GM18951 (cell line): ENCODE measurements around the gene ABCF2.

Experiments used
- POLR2A ChIP-seq: IDR thresholded peaks from 4 replicates; pipeline ENCODE4 v1.6.1; 2011; ENCODE audit warnings: mild to moderate bottlenecking; ENCODE audit not compliant: insufficient read length, insufficient read depth; ENCODE audit errors: extremely low read depth
- in situ Hi-C: fragments of 300-500 bp; cut with MboI; formaldehyde crosslinking; loops from one replicate; pipeline ENCODE4 v1.12.0; 2022; ENCODE audit warnings: low sequenced_read_pairs, mixed read lengths, inconsistent platforms; ENCODE audit not compliant: unreplicated experiment

ABCF2 gene

DNA sequence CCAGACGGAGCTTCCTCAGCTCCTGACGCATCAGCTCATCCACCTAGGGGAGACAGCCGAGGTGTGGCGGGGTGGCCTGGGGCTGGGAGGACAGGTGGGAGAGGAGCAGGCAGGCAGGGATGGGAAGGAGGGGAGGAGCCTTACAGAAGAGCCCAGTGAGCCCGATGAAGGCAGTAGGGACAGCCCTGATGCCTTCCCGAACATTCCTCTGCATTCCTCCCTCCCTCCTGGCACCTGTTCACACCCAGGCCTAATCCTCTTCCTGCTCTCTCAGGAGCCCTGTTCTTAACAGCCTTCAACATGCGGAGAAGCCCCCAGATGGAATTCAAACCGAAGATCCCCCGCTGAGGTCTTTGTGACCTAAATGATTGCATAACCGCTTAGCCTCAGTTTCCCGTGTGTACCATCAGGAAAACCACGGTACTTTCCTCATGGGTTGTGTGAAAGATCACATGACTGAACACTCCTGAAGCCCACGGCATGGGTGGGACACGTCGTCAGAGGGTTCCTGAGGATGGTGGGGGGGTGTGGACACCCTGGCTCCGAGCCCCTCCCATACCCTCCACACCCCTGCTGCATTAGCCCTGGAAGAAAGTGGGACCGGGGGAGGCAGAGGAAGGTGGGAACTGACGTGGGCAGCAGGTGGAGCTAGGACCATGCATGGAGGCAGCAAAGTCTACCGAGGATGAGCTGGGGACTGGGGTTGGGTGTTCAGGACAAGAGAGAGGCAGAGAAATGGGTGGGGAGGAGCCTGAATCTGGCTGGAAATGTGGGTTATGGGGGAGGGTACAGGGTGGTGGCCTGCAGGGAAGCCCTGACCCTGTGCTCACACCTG is 31.2 kb downstream of the ABCF2 start:
- in situ Hi-C loops = no loop called here
- no peak for TF ChIP-seq POLR2A

DNA sequence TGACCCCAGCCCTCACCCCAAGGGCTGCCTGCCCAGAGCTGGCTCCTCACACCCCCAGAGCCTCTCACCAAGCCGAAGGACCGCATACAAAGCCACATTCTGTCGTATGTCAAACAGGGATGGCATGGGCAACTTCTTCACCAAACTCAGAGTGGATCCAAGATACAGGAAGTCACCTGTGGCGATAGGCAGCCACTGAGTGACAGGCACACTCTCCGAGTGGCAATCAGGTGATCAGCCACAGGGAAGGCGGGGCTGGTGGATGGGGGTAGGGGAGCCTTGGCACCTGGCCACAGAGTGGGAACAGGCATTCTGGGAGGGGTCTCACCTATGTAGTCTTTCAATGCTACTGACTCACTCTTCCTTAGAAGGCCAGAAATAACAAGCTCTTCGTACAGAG is 32.8 kb downstream of the ABCF2 start:
- in situ Hi-C loops = no loop called here
- no peak for TF ChIP-seq POLR2A

DNA sequence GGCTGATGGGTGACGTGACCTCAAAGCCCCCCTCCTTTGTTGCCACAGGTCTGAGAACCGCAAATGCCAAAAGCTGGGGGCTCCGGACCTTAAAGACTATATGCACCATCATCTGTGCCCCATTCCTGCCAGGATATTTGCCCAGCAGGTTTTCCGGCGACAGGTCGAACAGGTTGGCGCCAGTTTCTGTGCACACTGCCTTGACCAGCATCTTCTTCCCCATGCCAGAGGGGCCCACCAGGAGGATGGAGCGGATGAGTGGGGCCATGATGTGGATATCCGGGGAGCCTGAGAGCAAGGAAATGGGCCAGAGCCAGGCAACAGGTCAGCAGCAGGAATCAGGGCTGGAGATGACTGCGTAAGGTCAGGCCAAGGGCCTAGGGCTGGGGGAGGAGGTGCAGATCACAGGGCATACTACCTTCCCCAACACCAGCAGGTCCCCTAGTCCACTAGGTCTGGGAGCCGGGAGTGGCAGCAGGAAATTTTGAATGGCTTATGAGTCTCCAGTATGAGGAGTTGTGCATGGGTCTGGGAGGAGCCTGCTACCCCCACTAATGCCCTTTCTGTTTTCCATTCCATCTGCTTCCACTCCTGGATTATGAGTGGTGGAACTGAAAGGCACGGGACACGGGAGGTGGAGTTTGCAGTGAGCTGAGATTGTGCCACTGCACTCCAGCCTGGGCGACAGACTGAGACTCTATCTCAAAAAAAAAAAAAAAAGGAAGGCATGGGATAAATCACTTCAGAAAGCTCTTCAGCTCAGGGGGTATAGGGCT is 33.6 kb downstream of the ABCF2 start:
- TF ChIP-seq POLR2A = no peak
- in situ Hi-C loops = no loop called here

DNA sequence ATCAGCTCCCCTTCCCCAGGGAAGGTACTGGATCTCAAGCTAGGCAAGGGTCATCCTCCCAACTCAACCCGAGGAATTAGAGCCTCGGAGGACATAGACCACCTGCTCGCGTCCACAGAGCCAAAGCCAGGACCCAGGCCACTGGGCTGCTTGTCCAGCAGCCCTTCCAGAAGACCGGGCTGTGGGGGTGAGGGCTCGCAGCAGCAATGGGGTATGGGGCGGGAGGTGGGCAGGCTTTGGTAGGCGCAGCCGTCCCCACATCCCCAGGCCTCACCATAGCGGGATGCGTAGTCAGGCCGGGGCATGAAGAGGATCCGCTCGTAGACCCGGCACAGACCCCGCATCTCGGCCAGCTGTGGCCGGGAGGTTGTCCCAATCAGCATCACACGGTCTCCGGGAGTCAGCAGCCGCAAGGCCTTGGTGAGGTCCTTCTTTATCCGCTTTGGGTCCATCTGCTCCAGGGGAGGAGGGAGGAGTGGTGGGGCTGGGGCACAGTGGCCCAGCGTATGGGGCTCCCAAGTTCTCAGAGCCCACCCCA is 34.9 kb downstream of the ABCF2 start:
- TF ChIP-seq POLR2A = no peak
- in situ Hi-C loops = no loop called here

DNA sequence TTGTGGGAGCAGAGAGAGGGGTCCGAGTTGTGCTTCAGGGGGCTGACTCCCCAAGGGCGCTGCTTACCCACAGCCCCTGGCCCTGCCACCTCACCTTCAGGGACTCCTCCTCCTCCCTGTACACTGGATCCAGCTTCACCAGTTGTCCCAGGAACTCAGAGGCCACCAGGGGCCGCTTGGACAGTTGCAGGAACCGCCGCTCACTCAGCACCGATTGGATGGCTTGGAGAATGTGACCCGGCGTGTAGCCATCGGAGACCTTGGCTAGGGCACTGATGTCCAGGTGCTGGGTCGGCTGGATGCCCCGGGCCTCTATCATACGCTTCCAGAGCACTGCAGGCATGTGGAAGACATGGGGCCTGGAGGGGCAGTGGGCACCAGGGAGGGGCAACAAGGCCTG is 35.5 kb downstream of the ABCF2 start:
- in situ Hi-C loops = no loop called here
- no peak for TF ChIP-seq POLR2A

DNA sequence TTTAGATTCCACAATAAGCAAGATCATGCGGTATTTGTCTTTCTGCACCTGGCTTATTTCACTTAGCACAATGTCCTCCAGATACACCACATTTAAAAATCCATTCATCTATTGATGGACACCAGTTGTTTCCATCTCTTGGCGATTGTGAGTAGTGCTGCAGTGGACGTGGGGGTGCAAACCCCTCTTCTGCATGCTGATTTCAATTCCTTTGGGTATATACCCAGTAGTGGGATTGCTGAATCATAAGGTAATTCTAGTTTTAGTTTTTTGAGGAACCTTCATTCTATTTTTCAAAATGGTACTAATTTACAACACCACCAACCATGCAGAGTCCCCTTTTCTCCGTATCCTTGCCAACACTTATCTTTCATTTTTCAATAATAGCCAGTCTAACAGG is 38.0 kb downstream of the ABCF2 start:
- in situ Hi-C loops = no loop called here
- TF ChIP-seq POLR2A = no peak

DNA sequence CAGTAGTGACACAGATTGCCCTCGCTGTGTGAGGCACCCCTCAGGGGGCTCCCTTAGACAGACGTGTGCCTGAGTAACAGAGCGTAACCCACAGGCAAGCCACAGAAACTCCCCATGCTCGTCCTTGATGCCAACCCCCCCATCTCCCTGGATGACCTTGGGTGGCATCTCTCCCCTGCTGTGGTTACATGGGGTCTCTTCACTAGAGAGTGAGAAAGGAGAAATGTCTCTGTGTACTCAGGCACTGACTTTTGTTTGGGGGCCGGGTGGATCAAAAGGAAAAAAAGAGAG is 38.8 kb downstream of the ABCF2 start:
- no peak for TF ChIP-seq POLR2A
- in situ Hi-C loops = no loop called here

DNA sequence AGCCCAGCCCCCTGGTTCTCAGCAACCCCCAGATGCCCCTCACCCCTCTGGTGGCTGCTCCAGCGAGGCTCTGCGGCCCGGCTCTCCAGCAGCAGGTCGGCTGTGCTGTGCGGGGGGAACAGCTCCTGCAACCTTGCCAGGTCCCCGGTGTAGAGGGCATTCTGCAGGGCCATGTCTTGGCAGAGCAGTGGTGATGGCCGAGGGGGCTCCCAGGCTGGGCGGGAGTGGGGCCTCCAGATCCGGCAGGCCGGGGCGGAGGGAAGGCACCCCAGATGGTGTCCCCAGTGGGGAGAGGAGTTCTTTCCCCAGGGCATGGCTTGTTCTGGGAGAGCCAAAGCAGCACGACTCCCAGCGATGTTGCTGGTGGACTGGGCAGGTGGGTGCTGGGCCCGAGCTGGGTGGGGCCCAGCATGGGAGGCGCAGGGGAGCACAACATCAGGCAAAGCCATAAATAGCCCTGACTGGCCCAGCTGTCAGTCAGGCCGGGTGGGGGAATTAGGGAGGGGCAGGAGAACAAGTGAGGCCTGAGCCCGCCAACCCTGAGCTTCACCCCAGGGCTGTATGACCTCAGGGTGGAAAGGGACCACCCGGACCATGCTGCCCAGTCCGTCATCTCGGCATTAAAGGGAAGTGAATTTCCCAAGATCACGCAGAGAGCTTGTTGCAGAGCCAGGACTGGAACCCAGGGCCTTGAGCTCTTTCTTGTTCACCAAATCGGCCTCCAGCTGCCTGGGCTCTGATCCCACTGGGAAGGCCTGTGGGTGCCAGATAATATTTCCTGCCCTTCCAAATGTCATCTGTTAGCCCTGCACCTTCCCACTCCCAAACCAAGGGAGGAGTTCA is 39.4 kb downstream of the ABCF2 start:
- TF ChIP-seq POLR2A = no peak

DNA sequence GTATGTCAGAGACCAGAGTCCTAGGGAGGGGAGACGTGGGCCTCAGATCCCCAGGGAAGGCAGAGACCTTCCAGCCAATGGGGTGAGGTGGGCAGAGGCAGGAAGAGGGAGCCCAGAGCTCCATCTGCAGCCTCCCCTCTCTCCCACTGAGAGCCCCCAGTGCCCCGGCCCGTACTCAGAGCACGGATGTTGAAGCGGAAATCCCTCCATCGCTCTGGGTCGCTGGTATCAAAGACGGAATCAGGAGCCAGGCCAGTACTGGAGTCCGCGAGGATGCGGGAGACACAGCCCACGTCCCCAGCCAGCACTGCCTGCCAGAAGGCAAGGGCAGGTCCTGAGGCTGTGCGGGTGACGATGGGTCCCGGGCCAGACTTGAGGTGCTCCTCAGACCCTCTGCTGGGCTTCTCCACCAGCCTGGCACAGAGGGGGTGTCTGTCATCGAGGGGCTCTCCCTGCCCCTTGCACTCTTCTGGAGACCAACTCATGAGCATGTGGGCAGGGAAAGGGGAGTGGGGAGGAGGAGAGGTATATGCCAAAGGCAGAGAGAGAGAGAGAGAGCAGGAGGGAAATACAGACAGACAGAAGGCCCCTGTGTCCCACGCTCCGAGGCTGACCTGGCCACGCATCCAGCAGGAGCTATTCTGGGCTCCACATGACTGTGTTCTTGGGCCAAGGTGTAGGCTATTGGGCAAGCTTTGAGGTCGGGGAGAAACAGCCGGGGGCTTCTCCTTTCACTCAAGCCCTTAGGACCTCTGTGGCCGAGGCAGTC is 40.2 kb downstream of the ABCF2 start, which contains the start of gene ASB10:
Gene ASB10 (minus strand): TSS at position 611 of the 769 bp plus-strand sequence. CDS start 120 bp downstream, at position 491.
- TF ChIP-seq POLR2A = no peak

More for the DNA sequence above, 39.4 kb downstream of the ABCF2 start:
- in situ Hi-C loops = no loop called here

DNA sequence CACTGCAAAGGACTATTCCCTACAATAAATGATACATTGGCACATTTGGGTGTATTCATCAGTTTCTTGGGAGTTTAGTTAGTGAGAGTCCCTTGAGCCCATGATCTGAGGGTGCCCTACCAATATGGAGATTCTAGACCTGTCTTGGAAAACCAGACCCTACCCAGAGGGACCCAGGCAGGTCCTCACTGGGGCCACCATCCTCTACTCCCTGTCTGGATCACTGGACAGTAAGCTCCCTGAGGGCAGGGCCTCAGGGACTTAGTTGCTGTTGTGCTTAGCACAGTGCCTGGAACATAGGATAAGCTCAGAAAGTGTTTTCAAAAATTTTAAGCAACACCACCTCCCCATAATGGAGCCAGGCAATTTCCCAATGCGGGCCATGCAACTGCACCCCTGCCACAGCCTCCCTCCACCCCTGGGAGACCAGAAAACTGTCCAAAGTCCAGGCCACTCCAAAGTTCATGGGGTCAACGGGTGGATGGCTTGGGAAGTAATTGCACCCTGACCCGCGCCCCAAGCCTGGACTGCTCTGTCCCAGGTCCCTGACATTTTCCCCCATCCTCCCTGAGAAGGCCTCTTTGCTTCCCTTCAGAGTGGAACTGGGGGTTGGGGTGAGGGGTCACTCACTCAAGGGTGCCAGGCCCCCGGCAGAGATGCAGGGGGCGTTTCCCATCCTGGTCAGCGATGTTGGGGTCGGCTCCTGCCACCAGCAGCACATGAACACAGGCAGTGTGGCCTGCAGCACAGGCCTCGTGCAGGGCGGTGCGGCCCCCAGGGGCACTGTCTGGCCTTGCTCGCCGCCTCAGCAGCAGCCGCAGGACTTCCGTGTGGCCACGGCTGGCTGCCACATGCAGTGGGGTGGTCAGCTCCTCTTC is 41.0 kb downstream of the ABCF2 start:
- no peak for TF ChIP-seq POLR2A
- in situ Hi-C loops = no loop called here

More for the DNA sequence above, 40.2 kb downstream of the ABCF2 start, which contains the start of gene ASB10:
- in situ Hi-C loops = no loop called here

DNA sequence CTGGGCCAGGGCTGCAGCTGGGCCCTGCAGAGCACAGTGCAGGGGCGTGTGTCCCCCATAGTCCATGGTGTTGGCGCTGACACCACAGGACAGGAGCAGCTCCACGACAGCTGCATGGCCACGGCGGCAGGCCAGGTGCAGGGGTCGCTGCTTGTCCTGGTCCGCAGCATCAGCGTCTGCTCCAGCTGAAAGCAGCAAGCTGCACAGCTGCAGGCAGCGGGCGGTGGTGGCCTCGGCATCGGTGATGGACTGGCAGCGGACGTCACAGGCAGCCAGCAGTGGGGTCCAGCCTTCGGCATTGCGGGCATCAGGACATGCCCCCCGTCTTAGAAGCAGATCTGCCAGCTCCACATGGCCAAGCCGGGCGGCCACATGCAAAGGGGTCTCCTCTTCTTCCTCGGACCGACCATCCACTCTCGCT is 46.0 kb downstream of the ABCF2 start:
- TF ChIP-seq POLR2A = no peak
- in situ Hi-C loops = no loop called here
